WTC11 (cell line): ENCODE data around the gene ANKK1. TPM values are rescaled to one million over a fixed set of nuclear protein-coding genes. Genes with fewer than 3 reads are reported as not detected.

ENCODE experiments used
- ATAC-seq: fragments of 200-7000 bp; cut with Tn5 transposase; 2 replicates; pipeline ENCODE4 v1.10.0; 2021; ENCODE audit warnings: mild to moderate bottlenecking, moderate library complexity
- CTCF ChIA-PET: fragments of 300-600 bp; sonication (Branson Sonifier 250); formaldehyde crosslinking; loops from one replicate; lab custom pipeline; 2021; ENCODE audit warnings: antibody characterized with exemption; lab: Charles Lee
- POLR2A ChIA-PET: fragments of 350-600 bp; sonication (Branson Sonifier 250); formaldehyde crosslinking; loops from one replicate; lab custom pipeline; 2021; ENCODE audit warnings: antibody characterized with exemption; lab: Charles Lee
- DNase-seq: peaks from one replicate; pipeline ENCODE4 v3.0.0; 2021; ENCODE audit warnings: low spot score
- H3K27ac Mint-ChIP-seq: 2 replicates; pipeline ENCODE4 v1.8.0; 2021; ENCODE audit warnings: mixed read lengths
- H3K27me3 Mint-ChIP-seq: 2 replicates; pipeline ENCODE4 v1.8.0; 2021; ENCODE audit warnings: low read depth, mild to moderate bottlenecking, moderate library complexity, mixed read lengths
- H3K36me3 Mint-ChIP-seq: 2 replicates; pipeline ENCODE4 v1.8.0; 2021; ENCODE audit warnings: mixed read lengths
- H3K4me1 Mint-ChIP-seq: 2 replicates; pipeline ENCODE4 v1.8.0; 2022; ENCODE audit warnings: mixed read lengths
- H3K4me3 Mint-ChIP-seq: 2 replicates; pipeline ENCODE4 v1.8.0; 2021; ENCODE audit warnings: mild to moderate bottlenecking, moderate library complexity, mixed read lengths
- H3K9me3 Mint-ChIP-seq: 2 replicates; pipeline ENCODE4 v1.8.0; 2021; ENCODE audit warnings: mixed read lengths
- ETV6 ChIP-seq: sonication (generic); formaldehyde crosslinking; IDR thresholded peaks from 2 replicates; pipeline ENCODE4 v1.8.1; 2022; ENCODE audit warnings: mild to moderate bottlenecking, missing genetic modification reagents
- JUN ChIP-seq: sonication (generic); formaldehyde crosslinking; IDR thresholded peaks from 2 replicates; pipeline ENCODE4 v1.8.0; 2023; ENCODE audit warnings: mild to moderate bottlenecking, missing genetic modification reagents
- NFYB ChIP-seq: sonication (generic); formaldehyde crosslinking; conservative IDR thresholded peaks from 2 replicates; pipeline ENCODE4 v1.8.0; 2022; ENCODE audit warnings: low read depth, missing genetic modification reagents
- RELA ChIP-seq: sonication (generic); formaldehyde crosslinking; IDR thresholded peaks from 2 replicates; pipeline ENCODE4 v1.8.1; 2022; ENCODE audit warnings: missing genetic modification reagents, mild to moderate bottlenecking, borderline replicate concordance
- SOX15 ChIP-seq: fragments of 250-450 bp; sonication (Bioruptor Pico); IDR thresholded peaks from 2 replicates; pipeline ENCODE4 v1.9.0; 2021; ENCODE audit warnings: mild to moderate bottlenecking
- TEAD4 ChIP-seq: sonication (generic); formaldehyde crosslinking; IDR thresholded peaks from 2 replicates; pipeline ENCODE4 v1.8.0; 2022; ENCODE audit warnings: mild to moderate bottlenecking, missing genetic modification reagents
- TP53 ChIP-seq: sonication (generic); formaldehyde crosslinking; IDR thresholded peaks from 2 replicates; pipeline ENCODE4 v1.8.1; 2023; ENCODE audit warnings: mild to moderate bottlenecking, missing genetic modification reagents
- ZBTB21 ChIP-seq: sonication (generic); formaldehyde crosslinking; IDR thresholded peaks from 2 replicates; pipeline ENCODE4 v1.8.1; 2023; ENCODE audit warnings: mild to moderate bottlenecking, missing genetic modification reagents, borderline replicate concordance
- ZNF121 ChIP-seq: sonication (generic); formaldehyde crosslinking; IDR thresholded peaks from 2 replicates; pipeline ENCODE4 v1.8.0; 2023; ENCODE audit warnings: missing genetic modification reagents
- ZNF671 ChIP-seq: fragments of 250-450 bp; sonication (Bioruptor Pico); IDR thresholded peaks from 2 replicates; pipeline ENCODE4 v1.8.0; 2021; ENCODE audit warnings: mild to moderate bottlenecking
- total RNA-seq: library from RNA; stranded (reverse); gene quantifications from 3 replicates; pipeline ENCODE4 v1.2.3, GENCODE V29; 2021
- TF ChIP-seq, protein P1 (sequence below): fragments of 250-450 bp; sonication (Bioruptor Pico); conservative IDR thresholded peaks from 2 replicates; pipeline ENCODE4 v1.9.0; 2021; ENCODE audit warnings: mild to moderate bottlenecking
- TF ChIP-seq, protein P2 (sequence below): sonication (generic); formaldehyde crosslinking; conservative IDR thresholded peaks from 2 replicates; pipeline ENCODE4 v1.8.1; 2023; ENCODE audit warnings: mild to moderate bottlenecking, low read depth, missing genetic modification reagents, moderate library complexity
- TF ChIP-seq, protein P3 (sequence below): sonication (generic); formaldehyde crosslinking; IDR thresholded peaks from 2 replicates; pipeline ENCODE4 v1.8.0; 2022; ENCODE audit warnings: mild to moderate bottlenecking, missing genetic modification reagents
- TF ChIP-seq, protein P4 (sequence below): sonication (generic); formaldehyde crosslinking; IDR thresholded peaks from 2 replicates; pipeline ENCODE4 v1.8.0; 2023; ENCODE audit warnings: missing genetic modification reagents
- TF ChIP-seq, protein P5 (sequence below): sonication (generic); formaldehyde crosslinking; IDR thresholded peaks from 2 replicates; pipeline ENCODE4 v1.8.1; 2022; ENCODE audit warnings: low read depth, mild to moderate bottlenecking, moderate library complexity, missing genetic modification reagents, borderline replicate concordance
- TF ChIP-seq, protein P6 (sequence below): sonication (generic); formaldehyde crosslinking; conservative IDR thresholded peaks from 2 replicates; pipeline ENCODE4 v1.8.1; 2022; ENCODE audit warnings: mild to moderate bottlenecking, missing genetic modification reagents
- TF ChIP-seq, protein P7 (sequence below): fragments of 250-450 bp; sonication (Bioruptor Pico); IDR thresholded peaks from 2 replicates; pipeline ENCODE4 v1.9.0; 2021; ENCODE audit warnings: mild to moderate bottlenecking

ANKK1 gene
- total RNA-seq, 1 experiment from 2014 or later, result 0.15 TPM

DNA sequence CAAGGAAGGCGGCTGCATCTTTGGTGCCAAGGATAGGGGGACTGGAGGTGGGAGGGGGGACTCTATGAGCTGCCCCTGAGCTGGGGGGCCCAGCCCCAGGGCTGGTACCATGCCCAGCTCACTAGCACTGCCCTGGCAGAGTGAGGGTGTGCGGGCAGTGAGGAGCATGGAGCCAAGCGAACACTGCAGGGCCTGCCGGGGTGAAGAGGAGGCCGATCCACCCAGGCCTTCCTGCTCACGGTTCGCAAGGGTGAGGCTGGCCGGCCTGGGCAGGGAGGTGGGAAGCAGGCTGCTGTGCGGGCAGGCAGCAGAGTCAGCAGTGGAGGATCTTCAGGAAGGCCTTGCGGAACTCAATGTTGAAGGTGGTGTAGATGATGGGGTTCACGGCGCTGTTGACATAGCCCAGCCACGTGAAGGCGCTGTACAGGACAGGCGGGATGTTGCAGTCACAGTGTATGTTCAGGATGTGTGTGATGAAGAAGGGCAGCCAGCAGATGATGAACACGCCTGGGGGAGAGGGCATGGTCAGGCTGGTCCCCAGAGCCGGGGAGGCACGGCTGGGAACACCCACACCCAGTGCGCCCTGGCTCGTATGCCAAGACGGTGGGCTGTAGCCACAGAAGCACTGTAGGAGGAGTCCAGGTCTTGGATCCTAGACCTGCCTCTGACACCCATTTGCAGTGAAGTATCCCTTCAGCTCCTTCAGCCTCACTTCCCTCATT, 23.0 kb downstream of the ANKK1 start:
- CTCF ChIA-PET, result no interaction called here
- H3K4me1 Mint-ChIP-seq, result no peaks in the 10 kb centered on the region
- DNase-seq (no peak), ATAC-seq (no peak)
- H3K27ac Mint-ChIP-seq, result no peak overlapping the region
- TF ChIP-seq, protein P1, sequence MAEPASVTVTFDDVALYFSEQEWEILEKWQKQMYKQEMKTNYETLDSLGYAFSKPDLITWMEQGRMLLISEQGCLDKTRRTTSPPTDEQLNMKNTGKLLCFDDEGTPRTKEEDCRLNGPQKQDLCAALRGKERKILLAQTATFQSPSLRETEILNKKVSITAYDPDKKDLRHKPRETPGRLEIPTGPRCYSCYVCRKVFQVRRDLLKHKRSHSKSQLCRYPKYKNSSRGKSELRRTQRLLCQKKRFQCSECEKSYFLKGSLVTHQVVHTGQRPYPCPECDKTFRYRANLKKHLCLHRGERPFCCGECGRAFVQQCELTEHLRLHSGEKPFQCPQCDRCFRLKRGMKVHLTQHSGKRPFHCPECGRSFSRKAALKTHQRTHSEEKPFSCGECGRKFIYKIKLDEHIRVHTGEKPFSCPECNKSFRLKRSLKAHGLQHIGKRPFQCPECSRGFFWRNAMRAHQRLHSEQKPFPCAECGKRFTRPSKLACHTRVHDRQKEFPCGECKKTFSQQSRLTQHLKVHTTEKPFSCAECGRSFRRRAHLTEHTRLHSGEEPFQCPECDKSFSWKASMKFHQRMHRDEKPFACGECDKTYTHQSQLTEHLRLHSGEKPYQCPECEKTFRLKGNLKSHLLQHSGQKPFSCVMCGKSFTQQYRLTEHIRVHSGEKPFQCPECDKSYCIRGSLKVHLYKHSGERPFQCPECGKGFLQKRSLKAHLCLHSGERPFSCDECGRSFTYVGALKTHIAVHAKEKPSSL, result no peak
- TF ChIP-seq ZBTB21 (CRISPR knock-in tag) (no peak), ETV6 (no peak), RELA (CRISPR knock-in tag) (no peak), SOX15 (no peak), TEAD4 (CRISPR knock-in tag) (no peak), ZNF121 (no peak), TP53 (CRISPR knock-in tag) (no peak), ZNF671 (no peak), JUN (CRISPR knock-in tag) (no peak), NFYB (CRISPR knock-in tag) (no peak)
- TF ChIP-seq, protein P2, sequence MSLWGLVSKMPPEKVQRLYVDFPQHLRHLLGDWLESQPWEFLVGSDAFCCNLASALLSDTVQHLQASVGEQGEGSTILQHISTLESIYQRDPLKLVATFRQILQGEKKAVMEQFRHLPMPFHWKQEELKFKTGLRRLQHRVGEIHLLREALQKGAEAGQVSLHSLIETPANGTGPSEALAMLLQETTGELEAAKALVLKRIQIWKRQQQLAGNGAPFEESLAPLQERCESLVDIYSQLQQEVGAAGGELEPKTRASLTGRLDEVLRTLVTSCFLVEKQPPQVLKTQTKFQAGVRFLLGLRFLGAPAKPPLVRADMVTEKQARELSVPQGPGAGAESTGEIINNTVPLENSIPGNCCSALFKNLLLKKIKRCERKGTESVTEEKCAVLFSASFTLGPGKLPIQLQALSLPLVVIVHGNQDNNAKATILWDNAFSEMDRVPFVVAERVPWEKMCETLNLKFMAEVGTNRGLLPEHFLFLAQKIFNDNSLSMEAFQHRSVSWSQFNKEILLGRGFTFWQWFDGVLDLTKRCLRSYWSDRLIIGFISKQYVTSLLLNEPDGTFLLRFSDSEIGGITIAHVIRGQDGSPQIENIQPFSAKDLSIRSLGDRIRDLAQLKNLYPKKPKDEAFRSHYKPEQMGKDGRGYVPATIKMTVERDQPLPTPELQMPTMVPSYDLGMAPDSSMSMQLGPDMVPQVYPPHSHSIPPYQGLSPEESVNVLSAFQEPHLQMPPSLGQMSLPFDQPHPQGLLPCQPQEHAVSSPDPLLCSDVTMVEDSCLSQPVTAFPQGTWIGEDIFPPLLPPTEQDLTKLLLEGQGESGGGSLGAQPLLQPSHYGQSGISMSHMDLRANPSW, result no peak
- TF ChIP-seq, protein P3, sequence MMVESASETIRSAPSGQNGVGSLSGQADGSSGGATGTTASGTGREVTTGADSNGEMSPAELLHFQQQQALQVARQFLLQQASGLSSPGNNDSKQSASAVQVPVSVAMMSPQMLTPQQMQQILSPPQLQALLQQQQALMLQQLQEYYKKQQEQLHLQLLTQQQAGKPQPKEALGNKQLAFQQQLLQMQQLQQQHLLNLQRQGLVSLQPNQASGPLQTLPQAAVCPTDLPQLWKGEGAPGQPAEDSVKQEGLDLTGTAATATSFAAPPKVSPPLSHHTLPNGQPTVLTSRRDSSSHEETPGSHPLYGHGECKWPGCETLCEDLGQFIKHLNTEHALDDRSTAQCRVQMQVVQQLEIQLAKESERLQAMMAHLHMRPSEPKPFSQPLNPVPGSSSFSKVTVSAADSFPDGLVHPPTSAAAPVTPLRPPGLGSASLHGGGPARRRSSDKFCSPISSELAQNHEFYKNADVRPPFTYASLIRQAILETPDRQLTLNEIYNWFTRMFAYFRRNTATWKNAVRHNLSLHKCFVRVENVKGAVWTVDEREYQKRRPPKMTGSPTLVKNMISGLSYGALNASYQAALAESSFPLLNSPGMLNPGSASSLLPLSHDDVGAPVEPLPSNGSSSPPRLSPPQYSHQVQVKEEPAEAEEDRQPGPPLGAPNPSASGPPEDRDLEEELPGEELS (CRISPR knock-in tag), result no peak
- TF ChIP-seq, protein P4, sequence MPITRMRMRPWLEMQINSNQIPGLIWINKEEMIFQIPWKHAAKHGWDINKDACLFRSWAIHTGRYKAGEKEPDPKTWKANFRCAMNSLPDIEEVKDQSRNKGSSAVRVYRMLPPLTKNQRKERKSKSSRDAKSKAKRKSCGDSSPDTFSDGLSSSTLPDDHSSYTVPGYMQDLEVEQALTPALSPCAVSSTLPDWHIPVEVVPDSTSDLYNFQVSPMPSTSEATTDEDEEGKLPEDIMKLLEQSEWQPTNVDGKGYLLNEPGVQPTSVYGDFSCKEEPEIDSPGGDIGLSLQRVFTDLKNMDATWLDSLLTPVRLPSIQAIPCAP (CRISPR knock-in tag), result no peak
- TF ChIP-seq, protein P5, sequence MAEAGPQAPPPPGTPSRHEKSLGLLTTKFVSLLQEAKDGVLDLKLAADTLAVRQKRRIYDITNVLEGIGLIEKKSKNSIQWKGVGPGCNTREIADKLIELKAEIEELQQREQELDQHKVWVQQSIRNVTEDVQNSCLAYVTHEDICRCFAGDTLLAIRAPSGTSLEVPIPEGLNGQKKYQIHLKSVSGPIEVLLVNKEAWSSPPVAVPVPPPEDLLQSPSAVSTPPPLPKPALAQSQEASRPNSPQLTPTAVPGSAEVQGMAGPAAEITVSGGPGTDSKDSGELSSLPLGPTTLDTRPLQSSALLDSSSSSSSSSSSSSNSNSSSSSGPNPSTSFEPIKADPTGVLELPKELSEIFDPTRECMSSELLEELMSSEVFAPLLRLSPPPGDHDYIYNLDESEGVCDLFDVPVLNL (CRISPR knock-in tag), result no peak
- TF ChIP-seq, protein P6, sequence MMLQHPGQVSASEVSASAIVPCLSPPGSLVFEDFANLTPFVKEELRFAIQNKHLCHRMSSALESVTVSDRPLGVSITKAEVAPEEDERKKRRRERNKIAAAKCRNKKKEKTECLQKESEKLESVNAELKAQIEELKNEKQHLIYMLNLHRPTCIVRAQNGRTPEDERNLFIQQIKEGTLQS, result no peak
- TF ChIP-seq, protein P7, sequence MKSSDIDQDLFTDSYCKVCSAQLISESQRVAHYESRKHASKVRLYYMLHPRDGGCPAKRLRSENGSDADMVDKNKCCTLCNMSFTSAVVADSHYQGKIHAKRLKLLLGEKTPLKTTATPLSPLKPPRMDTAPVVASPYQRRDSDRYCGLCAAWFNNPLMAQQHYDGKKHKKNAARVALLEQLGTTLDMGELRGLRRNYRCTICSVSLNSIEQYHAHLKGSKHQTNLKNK (CRISPR knock-in tag), result no peak
- TF ChIP-seq, all 79 proteins: peak for 0
- POLR2A ChIA-PET, result no interaction called here
- no peaks in the 10 kb centered on the region for H3K27me3 Mint-ChIP-seq
- no peaks in the 10 kb centered on the region for H3K9me3 Mint-ChIP-seq
- H3K4me3 Mint-ChIP-seq, result no peak overlapping the region
- H3K36me3 Mint-ChIP-seq, result no peaks in the 10 kb centered on the region
